ENCODE results near the gene HSPA4. TPM values are rescaled to one million over a fixed set of nuclear protein-coding genes. Genes with fewer than 3 reads are reported as not detected.
"Not testable (repeated sequence)": the region's sequence is repeated elsewhere in the genome, so short reads cannot be mapped to it uniquely, and the experiment has no call there.

HSPA4 gene
- total and polyA plus RNA-seq, 4 donors: 33.0 to 102 (median 62.5) TPM

DNA sequence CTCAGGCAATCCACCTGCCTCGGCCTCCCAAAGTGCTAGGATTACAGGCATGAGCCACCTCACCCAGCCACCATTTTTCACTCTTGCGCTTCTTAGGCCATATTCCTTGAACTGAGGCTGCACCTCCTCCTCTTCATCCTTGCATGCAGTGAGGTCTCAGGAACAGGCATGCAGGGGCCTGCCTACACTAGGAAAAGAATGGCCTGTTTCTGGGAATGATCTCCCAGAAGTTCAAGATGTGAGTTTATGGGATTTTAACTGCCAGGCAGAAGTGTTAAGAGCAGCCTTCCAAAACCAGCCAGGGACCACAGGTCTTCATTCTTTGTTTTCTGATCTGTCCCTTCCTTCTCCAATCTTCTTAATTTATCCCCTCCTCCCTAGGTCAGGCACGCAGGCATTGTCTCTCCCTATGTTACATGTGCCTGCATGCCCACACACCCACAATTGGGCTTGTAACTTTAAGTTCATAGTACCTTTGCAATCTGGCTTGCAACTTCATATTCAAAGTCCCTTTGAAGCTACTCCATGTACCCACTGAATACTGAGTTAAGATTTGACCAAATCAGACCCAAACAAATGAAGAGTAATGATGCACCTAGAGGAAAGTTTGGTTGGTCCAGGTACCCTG, 10.5 kb upstream of the HSPA4 start:
- Histone ChIP-seq H3K27me3 (ENCODE audit: control insufficient read depth in 3 of 3, insufficient read depth in 3 of 3, low read length in 2 of 3) (no peaks in the 10 kb centered on the region), H3K9me3 (ENCODE audit: control insufficient read depth in 4 of 4, insufficient read depth in 3 of 4, low read length in 3 of 4) (no peaks in the 10 kb centered on the region), H3K9ac (ENCODE audit: insufficient read depth in 1 of 2, low read length in 2 of 2) (no peak overlapping the region), H3K4me3 (no peak overlapping the region), H3K27ac (ENCODE audit: low read depth in 1 of 2, low read length in 1 of 2) (no peak overlapping the region), H3K4me1 (ENCODE audit: control insufficient read depth in 5 of 5, insufficient read depth in 5 of 5, low read length in 5 of 5) (no peaks in the 10 kb centered on the region), H3K36me3 (ENCODE audit: control insufficient read depth in 4 of 4, insufficient read depth in 4 of 4, low read length in 4 of 4) (no peaks in the 10 kb centered on the region)
- DNase-seq: no peak
- WGBS, 2 donors: 86 to 91% methylated on average over 3 of the region's 3 CpGs
- ATAC-seq (ENCODE audit: insufficient read depth, low FRiP score): no peak
- TF ChIP-seq, protein P1, sequence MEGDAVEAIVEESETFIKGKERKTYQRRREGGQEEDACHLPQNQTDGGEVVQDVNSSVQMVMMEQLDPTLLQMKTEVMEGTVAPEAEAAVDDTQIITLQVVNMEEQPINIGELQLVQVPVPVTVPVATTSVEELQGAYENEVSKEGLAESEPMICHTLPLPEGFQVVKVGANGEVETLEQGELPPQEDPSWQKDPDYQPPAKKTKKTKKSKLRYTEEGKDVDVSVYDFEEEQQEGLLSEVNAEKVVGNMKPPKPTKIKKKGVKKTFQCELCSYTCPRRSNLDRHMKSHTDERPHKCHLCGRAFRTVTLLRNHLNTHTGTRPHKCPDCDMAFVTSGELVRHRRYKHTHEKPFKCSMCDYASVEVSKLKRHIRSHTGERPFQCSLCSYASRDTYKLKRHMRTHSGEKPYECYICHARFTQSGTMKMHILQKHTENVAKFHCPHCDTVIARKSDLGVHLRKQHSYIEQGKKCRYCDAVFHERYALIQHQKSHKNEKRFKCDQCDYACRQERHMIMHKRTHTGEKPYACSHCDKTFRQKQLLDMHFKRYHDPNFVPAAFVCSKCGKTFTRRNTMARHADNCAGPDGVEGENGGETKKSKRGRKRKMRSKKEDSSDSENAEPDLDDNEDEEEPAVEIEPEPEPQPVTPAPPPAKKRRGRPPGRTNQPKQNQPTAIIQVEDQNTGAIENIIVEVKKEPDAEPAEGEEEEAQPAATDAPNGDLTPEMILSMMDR (IDR thresholded peaks at IDR 0.05; ENCODE audit: control extremely low read depth, extremely low read depth): no peak

DNA sequence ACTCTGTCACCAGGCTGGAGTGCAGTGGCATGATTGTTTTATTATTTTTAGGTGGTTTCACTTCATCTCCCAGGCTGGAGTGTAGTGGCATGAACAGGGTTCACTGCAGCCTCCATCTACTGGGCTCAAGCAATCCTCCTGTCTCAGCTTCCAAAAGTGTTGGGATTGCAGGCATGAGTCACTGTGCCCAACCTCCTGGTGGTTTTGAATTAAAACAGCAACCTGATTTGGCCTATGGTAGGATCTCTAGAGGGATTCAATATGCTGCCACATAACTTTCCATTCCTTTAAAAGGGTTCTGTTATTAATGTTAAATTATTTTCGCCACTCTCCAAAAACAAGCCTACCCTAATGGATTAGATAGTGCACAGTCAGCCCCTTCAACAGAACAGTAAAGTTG, 9.9 kb upstream of the HSPA4 start:
- Histone ChIP-seq H3K36me3 (ENCODE audit: control insufficient read depth in 4 of 4, insufficient read depth in 4 of 4, low read length in 4 of 4) (no peaks in the 10 kb centered on the region), H3K9me3 (ENCODE audit: control insufficient read depth in 4 of 4, insufficient read depth in 3 of 4, low read length in 3 of 4) (no peaks in the 10 kb centered on the region), H3K27ac (ENCODE audit: low read depth in 1 of 2, low read length in 1 of 2) (no peak overlapping the region), H3K27me3 (ENCODE audit: control insufficient read depth in 3 of 3, insufficient read depth in 3 of 3, low read length in 2 of 3) (no peaks in the 10 kb centered on the region), H3K4me3 (no peak overlapping the region), H3K4me1 (ENCODE audit: control insufficient read depth in 5 of 5, insufficient read depth in 5 of 5, low read length in 5 of 5) (no peaks in the 10 kb centered on the region), H3K9ac (ENCODE audit: insufficient read depth in 1 of 2, low read length in 2 of 2) (no peak overlapping the region)
- DNase-seq: no peak
- WGBS, 2 donors: 89 to 94% methylated on average over 1 of the region's 1 CpG
- TF ChIP-seq, protein P1 (IDR thresholded peaks at IDR 0.05; ENCODE audit: control extremely low read depth, extremely low read depth): no peak
- ATAC-seq (ENCODE audit: insufficient read depth, low FRiP score): no peak

DNA sequence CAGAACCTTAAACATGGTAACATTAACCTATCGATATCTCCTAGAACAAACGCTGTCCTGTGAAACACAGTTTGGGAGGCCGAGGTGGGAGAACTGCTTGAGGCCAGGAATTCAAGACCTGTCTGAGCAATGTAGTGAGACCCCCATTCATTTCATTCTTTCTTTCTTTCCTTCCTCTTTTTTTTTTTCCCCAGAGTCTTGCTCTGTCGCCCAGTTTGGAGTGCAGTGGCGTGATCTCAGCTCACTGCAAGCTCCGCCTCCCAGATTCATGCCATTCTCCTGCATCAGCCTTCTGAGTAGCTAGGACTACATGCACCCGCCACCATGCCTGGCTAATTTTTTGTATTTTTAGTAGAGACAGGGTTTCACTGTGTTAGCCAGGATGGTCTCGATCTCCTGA, 5.3 kb upstream of the HSPA4 start:
- H3K27ac ChIP-seq (ENCODE audit: low read depth in 1 of 2, low read length in 1 of 2); H3K4me3 ChIP-seq: not testable (repeated sequence)

DNA sequence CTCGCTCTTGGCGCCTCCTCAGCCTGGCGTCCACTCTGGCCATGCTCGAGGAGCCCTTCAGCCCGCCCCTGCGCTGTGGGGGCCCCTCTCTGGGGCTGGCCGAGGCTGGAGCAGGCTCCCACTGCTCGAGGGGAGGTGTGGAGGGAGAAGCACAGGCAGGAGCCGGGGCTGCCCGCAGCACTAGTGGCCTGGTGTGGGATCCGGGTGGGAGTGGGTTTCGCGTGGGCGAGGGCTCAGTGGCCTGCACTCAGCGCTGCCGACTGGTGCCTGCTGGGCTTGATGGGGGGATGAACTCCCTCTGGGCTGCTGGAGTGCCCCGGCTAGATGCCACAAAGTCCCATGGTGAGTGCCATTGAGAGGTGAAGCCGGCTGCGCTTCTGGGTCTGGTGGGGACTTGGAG, 4.4 kb upstream of the HSPA4 start:
- H3K36me3 ChIP-seq (ENCODE audit: control insufficient read depth in 4 of 4, insufficient read depth in 4 of 4, low read length in 4 of 4): peaks cover 0 to 10% (median 0%) of the 10 kb centered on the region in 4 donors
- H3K9me3 ChIP-seq (ENCODE audit: control insufficient read depth in 4 of 4, insufficient read depth in 3 of 4, low read length in 3 of 4): no peaks in the 10 kb centered on the region
- WGBS, 2 donors: 95 to 96% methylated on average over 19 of the region's 19 CpGs
- H3K27ac ChIP-seq (ENCODE audit: low read depth in 1 of 2, low read length in 1 of 2): no peak overlapping the region
- no peak for ATAC-seq (ENCODE audit: insufficient read depth, low FRiP score)
- no peak for DNase-seq
- H3K4me3 ChIP-seq: no peak overlapping the region
- H3K4me1 ChIP-seq (ENCODE audit: control insufficient read depth in 5 of 5, insufficient read depth in 5 of 5, low read length in 5 of 5): peaks cover 2 to 18% (median 8%) of the 10 kb centered on the region in 5 donors
- H3K27me3 ChIP-seq (ENCODE audit: control insufficient read depth in 3 of 3, insufficient read depth in 3 of 3, low read length in 2 of 3): no peaks in the 10 kb centered on the region
- no peak overlapping the region for H3K9ac ChIP-seq (ENCODE audit: insufficient read depth in 1 of 2, low read length in 2 of 2)
- TF ChIP-seq, protein P1 (IDR thresholded peaks at IDR 0.05; ENCODE audit: control extremely low read depth, extremely low read depth): no peak

More for the DNA sequence above, 5.3 kb upstream of the HSPA4 start:
- not testable (repeated sequence) for DNase-seq; ATAC-seq (ENCODE audit: insufficient read depth, low FRiP score); H3K27me3 ChIP-seq (ENCODE audit: control insufficient read depth in 3 of 3, insufficient read depth in 3 of 3, low read length in 2 of 3); H3K9me3 ChIP-seq (ENCODE audit: control insufficient read depth in 4 of 4, insufficient read depth in 3 of 4, low read length in 3 of 4); H3K36me3 ChIP-seq (ENCODE audit: control insufficient read depth in 4 of 4, insufficient read depth in 4 of 4, low read length in 4 of 4); H3K9ac ChIP-seq (ENCODE audit: insufficient read depth in 1 of 2, low read length in 2 of 2)
- 86 to 87% methylated on average over 8 of the region's 8 CpGs for WGBS, 2 donors
- peaks cover 2 to 18% (median 8%) of the 10 kb centered on the region in 5 donors for H3K4me1 ChIP-seq (ENCODE audit: control insufficient read depth in 5 of 5, insufficient read depth in 5 of 5, low read length in 5 of 5)

Measured in lung (tissue), 12 donors.